Skeletal muscle satellite cell (primary cell): ENCODE data around the gene ZPBP2.

Experiments
- H3K27me3 ChIP-seq: 2 replicates; pipeline ENCODE4 v1.7.0; 2013; ENCODE audit warnings: low read length; ENCODE audit not compliant: control insufficient read depth, insufficient read depth
- H3K36me3 ChIP-seq: 2 replicates; pipeline ENCODE4 v1.7.0; 2013; ENCODE audit warnings: mild to moderate bottlenecking, control low read depth, low read length; ENCODE audit not compliant: insufficient read depth
- H3K4me1 ChIP-seq: 2 replicates; pipeline ENCODE4 v1.7.0; 2013; ENCODE audit warnings: low read length; ENCODE audit not compliant: control insufficient read depth, insufficient read depth
- H3K4me2 ChIP-seq: 2 replicates; pipeline ENCODE4 v1.7.0; 2013; ENCODE audit warnings: mild to moderate bottlenecking, low read length
- H3K4me3 ChIP-seq: 2 replicates; pipeline ENCODE4 v1.7.0; 2013; ENCODE audit warnings: low read length
- H3K9ac ChIP-seq: 2 replicates; pipeline ENCODE4 v1.7.0; 2013; ENCODE audit warnings: mild to moderate bottlenecking, low read depth, low read length, moderate library complexity
- H3K9me3 ChIP-seq: replicated peaks from 2 replicates; pipeline ENCODE4 v1.7.0; 2013; ENCODE audit warnings: mild to moderate bottlenecking, control low read depth, low read length

Gene ZPBP2

GRCh38 chr17:39919087-39919683 is 51.2 kb downstream of the ZPBP2 start:
- H3K4me2 ChIP-seq = no peak overlapping the region
- no peaks in the 10 kb centered on the region for H3K27me3 ChIP-seq
- H3K9ac ChIP-seq = no peak overlapping the region
- peaks cover 6% of the 10 kb centered on the region for H3K4me1 ChIP-seq
- H3K4me3 ChIP-seq = no peak overlapping the region
- H3K9me3 ChIP-seq = no peaks in the 10 kb centered on the region
- H3K36me3 ChIP-seq = peaks cover 47% of the 10 kb centered on the region

- no peak overlapping the region for H3K4me3 ChIP-seq
- H3K27me3 ChIP-seq = no peaks in the 10 kb centered on the region
- no peak overlapping the region for H3K4me2 ChIP-seq
- H3K9me3 ChIP-seq = no peaks in the 10 kb centered on the region
- peaks cover 12% of the 10 kb centered on the region for H3K4me1 ChIP-seq
- no peak overlapping the region for H3K9ac ChIP-seq
- H3K36me3 ChIP-seq = peaks cover 47% of the 10 kb centered on the region
Measured at GRCh38 chr17:39920218-39921210, 52.5 kb downstream of the ZPBP2 start.

GRCh38 chr17:39921323-39921722 is 53.3 kb downstream of the ZPBP2 start:
- no peaks in the 10 kb centered on the region for H3K27me3 ChIP-seq
- H3K36me3 ChIP-seq = peaks cover 47% of the 10 kb centered on the region
- peaks cover 15% of the 10 kb centered on the region for H3K4me1 ChIP-seq
- H3K9me3 ChIP-seq = no peaks in the 10 kb centered on the region
- H3K9ac ChIP-seq = no peak overlapping the region
- no peak overlapping the region for H3K4me3 ChIP-seq
- H3K4me2 ChIP-seq = no peak overlapping the region

GRCh38 chr17:39922006-39922405 is 54.0 kb downstream of the ZPBP2 start:
- Histone ChIP-seq H3K36me3 (peaks cover 47% of the 10 kb centered on the region), H3K4me2 (no peak overlapping the region), H3K9me3 (no peaks in the 10 kb centered on the region), H3K27me3 (no peaks in the 10 kb centered on the region), H3K4me3 (no peak overlapping the region), H3K4me1 (peaks cover 20% of the 10 kb centered on the region), H3K9ac (no peak overlapping the region)

GRCh38 chr17:39923230-39923629 is 55.2 kb downstream of the ZPBP2 start:
- Histone ChIP-seq H3K9ac (no peak overlapping the region), H3K36me3 (peaks cover 47% of the 10 kb centered on the region)

GRCh38 chr17:39923836-39924690 is 56.1 kb downstream of the ZPBP2 start:
- Histone ChIP-seq H3K36me3 (peaks cover 45% of the 10 kb centered on the region), H3K9me3 (no peaks in the 10 kb centered on the region), H3K9ac (peak overlapping the region; percentile 20), H3K4me2 (peak overlapping the region; percentile 34), H3K27me3 (no peaks in the 10 kb centered on the region), H3K4me3 (no peak overlapping the region), H3K4me1 (peaks cover 35% of the 10 kb centered on the region)

More at GRCh38 chr17:39923230-39923629, 55.2 kb downstream of the ZPBP2 start:
- peaks cover 27% of the 10 kb centered on the region for H3K4me1 ChIP-seq
- no peaks in the 10 kb centered on the region for H3K9me3 ChIP-seq
- H3K27me3 ChIP-seq = no peaks in the 10 kb centered on the region
- H3K4me3 ChIP-seq = no peak overlapping the region
- no peak overlapping the region for H3K4me2 ChIP-seq

- peaks cover 40% of the 10 kb centered on the region for H3K4me1 ChIP-seq
- H3K36me3 ChIP-seq = peaks cover 42% of the 10 kb centered on the region
Measured at GRCh38 chr17:39924691-39925055, 56.7 kb downstream of the ZPBP2 start.

GRCh38 chr17:39925282-39926134 is 57.5 kb downstream of the ZPBP2 start:
- H3K36me3 ChIP-seq = peaks cover 34% of the 10 kb centered on the region
- peaks cover 44% of the 10 kb centered on the region for H3K4me1 ChIP-seq
- H3K9me3 ChIP-seq = no peaks in the 10 kb centered on the region
- H3K9ac ChIP-seq = no peak overlapping the region
- peak overlapping the region; percentile 93 for H3K4me2 ChIP-seq
- no peak overlapping the region for H3K4me3 ChIP-seq
- H3K27me3 ChIP-seq = no peaks in the 10 kb centered on the region

More at GRCh38 chr17:39924691-39925055, 56.7 kb downstream of the ZPBP2 start:
- no peaks in the 10 kb centered on the region for H3K9me3 ChIP-seq
- H3K4me2 ChIP-seq = peak overlapping the region; percentile 34
- H3K9ac ChIP-seq = peak overlapping the region; percentile 20
- no peaks in the 10 kb centered on the region for H3K27me3 ChIP-seq
- no peak overlapping the region for H3K4me3 ChIP-seq

- no peaks in the 10 kb centered on the region for H3K9me3 ChIP-seq
- H3K36me3 ChIP-seq = peaks cover 30% of the 10 kb centered on the region
- H3K27me3 ChIP-seq = no peaks in the 10 kb centered on the region
- H3K4me3 ChIP-seq = peak overlapping the region; percentile 85
- peak overlapping the region; percentile 93 for H3K4me2 ChIP-seq
- peaks cover 44% of the 10 kb centered on the region for H3K4me1 ChIP-seq
- peak overlapping the region; percentile 82 for H3K9ac ChIP-seq
Measured at GRCh38 chr17:39926135-39926587, 58.2 kb downstream of the ZPBP2 start.

- Histone ChIP-seq H3K9ac (peak overlapping the region; percentile 82), H3K4me3 (peak overlapping the region; percentile 85), H3K4me1 (peaks cover 44% of the 10 kb centered on the region), H3K4me2 (peak overlapping the region; percentile 93), H3K27me3 (no peaks in the 10 kb centered on the region), H3K36me3 (peaks cover 25% of the 10 kb centered on the region), H3K9me3 (no peaks in the 10 kb centered on the region)
Measured at GRCh38 chr17:39926588-39927100, 58.6 kb downstream of the ZPBP2 start.
